ENCODE measurements around the gene IRF1.
"Not testable (repeated sequence)": the region's sequence is repeated elsewhere in the genome, so short reads cannot be mapped to it uniquely, and the experiment has no call there.

The IRF1 gene

GRCh38 chr5:132486318-132487094, 4.1 kb downstream of the IRF1 start:
- DNase-seq = no peak

GRCh38 chr5:132485641-132486317, 4.8 kb downstream of the IRF1 start:
- DNase-seq = no peak

- DNase-seq = not testable (repeated sequence)
Measured at GRCh38 chr5:132484876-132485640, 5.5 kb downstream of the IRF1 start.

GRCh38 chr5:132484391-132484725, 6.2 kb downstream of the IRF1 start:
- no peak for DNase-seq

GRCh38 chr5:132483661-132484390, 6.7 kb downstream of the IRF1 start:
- DNase-seq = no peak

GRCh38 chr5:132483101-132483500, 7.5 kb downstream of the IRF1 start:
- DNase-seq = no peak

- no peak for DNase-seq
Measured at GRCh38 chr5:132481596-132482211, 8.9 kb downstream of the IRF1 start.

GRCh38 chr5:132480893-132481595, 9.5 kb downstream of the IRF1 start:
- no peak for DNase-seq

GRCh38 chr5:132480546-132480892, 10.1 kb downstream of the IRF1 start:
- DNase-seq = no peak

GRCh38 chr5:132480042-132480441, 10.5 kb downstream of the IRF1 start:
- DNase-seq = no peak

- no peak for DNase-seq
Measured at GRCh38 chr5:132479111-132479951, 11.2 kb downstream of the IRF1 start.

- no peak for DNase-seq
Measured at GRCh38 chr5:132478366-132478871, 12.2 kb downstream of the IRF1 start.

GRCh38 chr5:132477784-132478365, 12.7 kb downstream of the IRF1 start:
- no peak for DNase-seq

- no peak for DNase-seq
Measured at GRCh38 chr5:132476876-132477781, 13.4 kb downstream of the IRF1 start.

- no peak for DNase-seq
Measured at GRCh38 chr5:132475987-132476875, 14.3 kb downstream of the IRF1 start.

- no peak for DNase-seq
Measured at GRCh38 chr5:132475497-132475882, 15.1 kb downstream of the IRF1 start.

- no peak for DNase-seq
Measured at GRCh38 chr5:132474881-132475496, 15.6 kb downstream of the IRF1 start.

Measured in NCI-H187 (cell line).